GM23338 (cell line): ENCODE measurements around the gene JARID2. TPM values are rescaled to one million over a fixed set of nuclear protein-coding genes. Genes with fewer than 3 reads are reported as not detected.

ENCODE experiments used
- ATAC-seq: fragments of 200-7000 bp; cut with Tn5 transposase; 3 replicates; pipeline ENCODE4 v1.9.1; 2020
- DNase-seq: peaks from one replicate; pipeline ENCODE4 v3.0.0-alpha.2; 2015; ENCODE audit warnings: low spot score
- H2AFZ ChIP-seq: fragments of 200-600 bp; sonication (generic); 2 replicates; pipeline ENCODE4 v1.8.0; 2016; ENCODE audit warnings: antibody characterized with exemption, mild to moderate bottlenecking, moderate library complexity
- H3F3A ChIP-seq: fragments of 200-600 bp; sonication (generic); replicated peaks from 2 replicates; pipeline ENCODE4 v1.8.0; 2017; ENCODE audit warnings: antibody characterized with exemption, mixed run types, low read depth
- H3K27ac ChIP-seq: fragments of 200-600 bp; sonication (generic); 2 replicates; pipeline ENCODE4 v1.6.1; 2016; ENCODE audit warnings: low read depth
- H3K27me3 ChIP-seq: fragments of 200-600 bp; sonication (generic); 2 replicates; pipeline ENCODE4 v1.8.0; 2016; ENCODE audit warnings: mild to moderate bottlenecking, mixed run types, moderate library complexity; ENCODE audit not compliant: insufficient read depth
- H3K36me3 ChIP-seq: fragments of 200-600 bp; sonication (generic); 2 replicates; pipeline ENCODE4 v1.8.0; 2016; ENCODE audit warnings: mild to moderate bottlenecking; ENCODE audit not compliant: insufficient read depth
- H3K4me1 ChIP-seq: fragments of 200-600 bp; sonication (generic); 2 replicates; pipeline ENCODE4 v1.8.0; 2016; ENCODE audit warnings: mild to moderate bottlenecking, moderate library complexity; ENCODE audit not compliant: insufficient read depth
- H3K4me2 ChIP-seq: fragments of 200-600 bp; sonication (generic); 2 replicates; pipeline ENCODE4 v1.7.1; 2017; ENCODE audit warnings: mixed run types
- H3K4me3 ChIP-seq: fragments of 200-600 bp; sonication (generic); 2 replicates; pipeline ENCODE4 v1.6.1; 2016; ENCODE audit warnings: mixed run types
- H3K79me2 ChIP-seq: fragments of 200-600 bp; sonication (generic); replicated peaks from 2 replicates; pipeline ENCODE4 v1.8.0; 2017; ENCODE audit warnings: mild to moderate bottlenecking; ENCODE audit not compliant: insufficient read depth
- H3K9me2 ChIP-seq: fragments of 200-600 bp; sonication (generic); 2 replicates; pipeline ENCODE4 v1.8.0; 2017; ENCODE audit not compliant: insufficient read depth
- H4K20me1 ChIP-seq: fragments of 200-600 bp; sonication (generic); replicated peaks from 2 replicates; pipeline ENCODE4 v1.8.0; 2017; ENCODE audit warnings: mild to moderate bottlenecking; ENCODE audit not compliant: insufficient read depth
- H3K27ac Mint-ChIP-seq: 2 replicates; pipeline ENCODE4 v1.8.0; 2020; ENCODE audit warnings: inconsistent platforms, mild to moderate bottlenecking, moderate library complexity, mixed read lengths
- H3K27me3 Mint-ChIP-seq: 3 replicates; pipeline ENCODE4 v1.8.0; 2022; ENCODE audit warnings: low read depth, mild to moderate bottlenecking, moderate library complexity, mixed read lengths, inconsistent platforms; ENCODE audit not compliant: insufficient read depth, poor library complexity
- H3K36me3 Mint-ChIP-seq: 3 replicates; pipeline ENCODE4 v1.8.0; 2021; ENCODE audit warnings: low read depth, mild to moderate bottlenecking, inconsistent platforms, moderate library complexity, mixed read lengths
- H3K4me1 Mint-ChIP-seq: 3 replicates; pipeline ENCODE4 v1.8.0; 2020; ENCODE audit warnings: mild to moderate bottlenecking, inconsistent platforms, mixed read lengths
- H3K4me3 Mint-ChIP-seq: 3 replicates; pipeline ENCODE4 v1.8.0; 2021; ENCODE audit warnings: moderate library complexity, mild to moderate bottlenecking, inconsistent platforms, mixed read lengths
- H3K9me3 Mint-ChIP-seq: 3 replicates; pipeline ENCODE4 v1.8.0; 2020; ENCODE audit warnings: moderate library complexity, mild to moderate bottlenecking, inconsistent platforms, mixed read lengths
- CREB1 ChIP-seq: fragments of 250-450 bp; sonication (Bioruptor Pico); IDR thresholded peaks from 2 replicates; pipeline ENCODE4 v1.5.0; 2020; ENCODE audit warnings: low read depth, mild to moderate bottlenecking, moderate library complexity
- EZH2 ChIP-seq: fragments of 200-600 bp; sonication (generic); IDR thresholded peaks from one replicate; pipeline ENCODE4 v1.8.0; 2017; ENCODE audit warnings: antibody characterized with exemption, mild to moderate bottlenecking, low read depth; ENCODE audit not compliant: unreplicated experiment
- EZH2phosphoT487 ChIP-seq: fragments of 200-600 bp; sonication (generic); IDR thresholded peaks from one replicate; pipeline ENCODE4 v1.8.1; 2018; ENCODE audit warnings: antibody characterized with exemption; ENCODE audit not compliant: unreplicated experiment
- JUNB ChIP-seq: IDR thresholded peaks from one replicate; pipeline ENCODE4 v1.6.1; 2016; ENCODE audit warnings: antibody characterized with exemption; ENCODE audit not compliant: unreplicated experiment
- NANOG ChIP-seq: IDR thresholded peaks from 2 replicates; pipeline ENCODE4 v1.6.1; 2016; ENCODE audit warnings: antibody characterized with exemption, borderline replicate concordance
- POLR2AphosphoS5 ChIP-seq: IDR thresholded peaks from 2 replicates; pipeline ENCODE4 v1.6.1; 2016; ENCODE audit warnings: antibody characterized with exemption, low read depth
- ZNF114 ChIP-seq: fragments of 250-450 bp; sonication (Bioruptor Pico); IDR thresholded peaks from 2 replicates; pipeline ENCODE4 v1.5.0; 2020; ENCODE audit warnings: mild to moderate bottlenecking, moderate library complexity
- ZNF331 ChIP-seq: fragments of 250-450 bp; sonication (Bioruptor Pico); IDR thresholded peaks from 2 replicates; pipeline ENCODE4 v1.5.0; 2020; ENCODE audit warnings: low read depth, mild to moderate bottlenecking, moderate library complexity
- ZNF462 ChIP-seq: fragments of 250-450 bp; sonication (Bioruptor Pico); IDR thresholded peaks from 2 replicates; pipeline ENCODE4 v1.5.0; 2020; ENCODE audit warnings: mild to moderate bottlenecking, moderate library complexity
- polyA plus RNA-seq: library from polyadenylated mRNA; unstranded; fragments of >200 nt; fragmentation: Nextera tagmentation; extraction: Ambion mirVana; gene quantifications from 2 replicates; pipeline ENCODE4 v1.2.1, GENCODE V29; 2016
- total RNA-seq: library from RNA; depleted of rRNA; stranded (reverse); fragments of >200 nt; shearing (Covaris generic); gene quantifications from 2 replicates; pipeline ENCODE4 v1.2.3, GENCODE V29; 2014
- TF ChIP-seq, protein P1 (sequence below): IDR thresholded peaks from one replicate; pipeline ENCODE4 v1.6.1; 2018; ENCODE audit warnings: antibody characterized with exemption; ENCODE audit not compliant: unreplicated experiment
- TF ChIP-seq, protein P2 (sequence below): IDR thresholded peaks from 2 replicates; pipeline ENCODE4 v1.6.1; 2016; ENCODE audit warnings: antibody characterized with exemption

JARID2 gene
- total and polyA plus RNA-seq, 2 experiments from 2014 or later, result 92.8 to 196 TPM

- TF ChIP-seq ZNF462 (no peak), NANOG (no peak), ZNF114 (CRISPR knock-in tag) (no peak)
- TF ChIP-seq, protein P1, sequence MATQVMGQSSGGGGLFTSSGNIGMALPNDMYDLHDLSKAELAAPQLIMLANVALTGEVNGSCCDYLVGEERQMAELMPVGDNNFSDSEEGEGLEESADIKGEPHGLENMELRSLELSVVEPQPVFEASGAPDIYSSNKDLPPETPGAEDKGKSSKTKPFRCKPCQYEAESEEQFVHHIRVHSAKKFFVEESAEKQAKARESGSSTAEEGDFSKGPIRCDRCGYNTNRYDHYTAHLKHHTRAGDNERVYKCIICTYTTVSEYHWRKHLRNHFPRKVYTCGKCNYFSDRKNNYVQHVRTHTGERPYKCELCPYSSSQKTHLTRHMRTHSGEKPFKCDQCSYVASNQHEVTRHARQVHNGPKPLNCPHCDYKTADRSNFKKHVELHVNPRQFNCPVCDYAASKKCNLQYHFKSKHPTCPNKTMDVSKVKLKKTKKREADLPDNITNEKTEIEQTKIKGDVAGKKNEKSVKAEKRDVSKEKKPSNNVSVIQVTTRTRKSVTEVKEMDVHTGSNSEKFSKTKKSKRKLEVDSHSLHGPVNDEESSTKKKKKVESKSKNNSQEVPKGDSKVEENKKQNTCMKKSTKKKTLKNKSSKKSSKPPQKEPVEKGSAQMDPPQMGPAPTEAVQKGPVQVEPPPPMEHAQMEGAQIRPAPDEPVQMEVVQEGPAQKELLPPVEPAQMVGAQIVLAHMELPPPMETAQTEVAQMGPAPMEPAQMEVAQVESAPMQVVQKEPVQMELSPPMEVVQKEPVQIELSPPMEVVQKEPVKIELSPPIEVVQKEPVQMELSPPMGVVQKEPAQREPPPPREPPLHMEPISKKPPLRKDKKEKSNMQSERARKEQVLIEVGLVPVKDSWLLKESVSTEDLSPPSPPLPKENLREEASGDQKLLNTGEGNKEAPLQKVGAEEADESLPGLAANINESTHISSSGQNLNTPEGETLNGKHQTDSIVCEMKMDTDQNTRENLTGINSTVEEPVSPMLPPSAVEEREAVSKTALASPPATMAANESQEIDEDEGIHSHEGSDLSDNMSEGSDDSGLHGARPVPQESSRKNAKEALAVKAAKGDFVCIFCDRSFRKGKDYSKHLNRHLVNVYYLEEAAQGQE, result no peak
Observed at GRCh38 chr6:15313367-15313766, 67.5 kb downstream of the JARID2 start (continued).

DNA sequence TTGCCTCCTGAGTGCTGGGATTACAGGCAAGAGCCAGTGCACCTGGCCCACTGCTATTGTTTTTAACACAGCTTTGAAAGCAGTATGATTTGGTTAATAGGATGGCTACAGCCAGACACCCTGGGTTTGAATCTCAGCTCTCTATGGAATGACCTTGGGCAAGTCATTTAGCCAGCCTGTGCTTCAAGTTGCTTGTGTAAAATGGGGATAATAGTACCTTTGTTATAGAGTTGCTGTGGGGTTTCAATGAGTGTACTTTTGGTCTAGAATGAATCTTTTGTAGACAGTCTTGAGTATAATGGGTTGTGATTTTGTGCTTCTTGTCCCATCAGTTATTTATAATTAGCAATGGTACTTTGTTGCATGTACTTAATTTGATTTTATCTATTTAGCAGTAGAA, 70.9 kb downstream of the JARID2 start:
- no peaks in the 10 kb centered on the region for H3K27me3 ChIP-seq
- no peak overlapping the region for H2AFZ ChIP-seq
- Mint-ChIP-seq H3K36me3 (peaks cover 4% of the 10 kb centered on the region; the same call in 2 of the 3 replicates), H3K27ac (no peak overlapping the region), H3K4me1 (peaks cover 89% of the 10 kb centered on the region), H3K9me3 (no peaks in the 10 kb centered on the region), H3K27me3 (peaks cover 21% of the 10 kb centered on the region), H3K4me3 (no peak overlapping the region)
- ATAC-seq (no peak), DNase-seq (no peak)
- H3K36me3 ChIP-seq, result no peaks in the 10 kb centered on the region
- peaks cover 99% of the 10 kb centered on the region for H4K20me1 ChIP-seq
- peak overlapping the region; percentile 56 for H3K4me2 ChIP-seq
- H3K9me2 ChIP-seq, result no peaks in the 10 kb centered on the region
- H3K27ac ChIP-seq, result peak overlapping the region; percentile 5; the same call in 1 of the 2 replicates
- H3K4me1 ChIP-seq, result peaks cover 100% of the 10 kb centered on the region
- no peak overlapping the region for H3K4me3 ChIP-seq
- H3F3A ChIP-seq, result peaks cover 31% of the 10 kb centered on the region
- peaks cover 100% of the 10 kb centered on the region for H3K79me2 ChIP-seq
- TF ChIP-seq NANOG (no peak), EZH2phosphoT487 (no peak), EZH2 (no peak), JUNB (no peak), CREB1 (CRISPR knock-in tag) (no peak), ZNF331 (CRISPR knock-in tag) (no peak), POLR2AphosphoS5 (no peak)
- TF ChIP-seq, protein P2, sequence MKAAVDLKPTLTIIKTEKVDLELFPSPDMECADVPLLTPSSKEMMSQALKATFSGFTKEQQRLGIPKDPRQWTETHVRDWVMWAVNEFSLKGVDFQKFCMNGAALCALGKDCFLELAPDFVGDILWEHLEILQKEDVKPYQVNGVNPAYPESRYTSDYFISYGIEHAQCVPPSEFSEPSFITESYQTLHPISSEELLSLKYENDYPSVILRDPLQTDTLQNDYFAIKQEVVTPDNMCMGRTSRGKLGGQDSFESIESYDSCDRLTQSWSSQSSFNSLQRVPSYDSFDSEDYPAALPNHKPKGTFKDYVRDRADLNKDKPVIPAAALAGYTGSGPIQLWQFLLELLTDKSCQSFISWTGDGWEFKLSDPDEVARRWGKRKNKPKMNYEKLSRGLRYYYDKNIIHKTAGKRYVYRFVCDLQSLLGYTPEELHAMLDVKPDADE, result no peak
- TF ChIP-seq, protein P1, result no peak
